Ramos (cell line): ENCODE results near the gene AUTS2.

Experiments used
- in situ Hi-C: fragments of 300-500 bp; cut with MboI; formaldehyde crosslinking; loops from one replicate; pipeline ENCODE4 v1.14.3; 2022; ENCODE audit warnings: low sequenced_read_pairs; ENCODE audit not compliant: unreplicated experiment

AUTS2 gene

GRCh38 chr7:70739646-70740210 is 1141.5 kb downstream of the AUTS2 start:
- in situ Hi-C loops = no loop called here

GRCh38 chr7:70741666-70742065 is 1143.4 kb downstream of the AUTS2 start:
- in situ Hi-C loops = no loop called here

GRCh38 chr7:70743531-70744325 is 1145.5 kb downstream of the AUTS2 start:
- in situ Hi-C loops = no loop called here

- in situ Hi-C loops = no loop called here
Observed at GRCh38 chr7:70744492-70744891, 1146.2 kb downstream of the AUTS2 start.

GRCh38 chr7:70749831-70750230 is 1151.6 kb downstream of the AUTS2 start:
- in situ Hi-C loops = no loop called here

GRCh38 chr7:70751895-70752294 is 1153.6 kb downstream of the AUTS2 start:
- in situ Hi-C loops = no loop called here

- in situ Hi-C loops = no loop called here
Observed at GRCh38 chr7:70752794-70753241, 1154.5 kb downstream of the AUTS2 start.

GRCh38 chr7:70756789-70757188 is 1158.5 kb downstream of the AUTS2 start:
- in situ Hi-C loops = no loop called here

- in situ Hi-C loops = no loop called here
Observed at GRCh38 chr7:70758646-70759045, 1160.4 kb downstream of the AUTS2 start.

GRCh38 chr7:70759674-70760073 is 1161.4 kb downstream of the AUTS2 start:
- in situ Hi-C loops = no loop called here

GRCh38 chr7:70761711-70762328 is 1163.5 kb downstream of the AUTS2 start:
- in situ Hi-C loops = no loop called here

GRCh38 chr7:70762696-70763095 is 1164.4 kb downstream of the AUTS2 start:
- in situ Hi-C loops = no loop called here

- in situ Hi-C loops = no loop called here
Observed at GRCh38 chr7:70763961-70764691, 1165.9 kb downstream of the AUTS2 start.

GRCh38 chr7:70764701-70765208 is 1166.5 kb downstream of the AUTS2 start:
- in situ Hi-C loops = no loop called here

GRCh38 chr7:70765651-70766050 is 1167.4 kb downstream of the AUTS2 start:
- in situ Hi-C loops = no loop called here

GRCh38 chr7:70766109-70766508 is 1167.8 kb downstream of the AUTS2 start:
- in situ Hi-C loops = no loop called here

- in situ Hi-C loops = no loop called here
Observed at GRCh38 chr7:70766694-70767093, 1168.4 kb downstream of the AUTS2 start.

- in situ Hi-C loops = no loop called here
Observed at GRCh38 chr7:70770154-70770553, 1171.9 kb downstream of the AUTS2 start.

GRCh38 chr7:70771451-70771850 is 1173.2 kb downstream of the AUTS2 start:
- in situ Hi-C loops = no loop called here

GRCh38 chr7:70772891-70773290 is 1174.6 kb downstream of the AUTS2 start:
- in situ Hi-C loops = no loop called here

GRCh38 chr7:70773406-70773805 is 1175.1 kb downstream of the AUTS2 start:
- in situ Hi-C loops = no loop called here
